IMR-90 (cell line): ENCODE data around the gene KCNAB1. TPM values are rescaled to one million over a fixed set of nuclear protein-coding genes. Genes with fewer than 3 reads are reported as not detected.

ENCODE experiments used
- ATAC-seq: fragments of 200-7000 bp; cut with Tn5 transposase; 2 replicates; pipeline ENCODE4 v1.9.1; 2020; ENCODE audit warnings: low read depth, mild to moderate bottlenecking, moderate library complexity
- BruUV-seq: library from RNA; stranded (reverse); fragments of 400-500 nt; replicated peaks from 2 replicates; lab custom pipeline; 2021; lab: Mats Ljungman, UMichigan
- CTCF ChIA-PET: fragments of 300-600 bp; formaldehyde crosslinking; extraction: SDS; loops from one replicate; lab custom pipeline; 2021; ENCODE audit warnings: antibody characterized with exemption; lab: Yijun Ruan, JAX
- POLR2A ChIA-PET: fragments of 300-600 bp; sonication (Branson Sonifier 250); formaldehyde crosslinking; loops from one replicate; lab custom pipeline; 2022; ENCODE audit warnings: antibody characterized with exemption; ENCODE audit not compliant: unreplicated experiment; lab: Charles Lee
- DNase-seq: peaks from one replicate; pipeline ENCODE4 v3.0.0; 2013
- H2AFZ ChIP-seq: replicated peaks from 2 replicates; pipeline ENCODE3; 2013; ENCODE audit warnings: low read length, mild to moderate bottlenecking; ENCODE audit not compliant: poor library complexity
- H2AK5ac ChIP-seq: 2 replicates; pipeline ENCODE4 v1.6.1; 2013; ENCODE audit warnings: low read depth, low read length, inconsistent platforms
- H2AK9ac ChIP-seq: replicated peaks from 2 replicates; pipeline ENCODE3; 2013; ENCODE audit warnings: mild to moderate bottlenecking, low read depth, low read length, moderate library complexity; ENCODE audit not compliant: poor library complexity
- H2BK120ac ChIP-seq: 2 replicates; pipeline ENCODE4 v1.6.1; 2013; ENCODE audit warnings: low read depth, low read length, inconsistent platforms
- H2BK15ac ChIP-seq: 3 replicates; pipeline ENCODE4 v1.6.1; 2013; ENCODE audit warnings: low read depth, low read length, inconsistent platforms
- H2BK20ac ChIP-seq: 2 replicates; pipeline ENCODE4 v1.6.1; 2013; ENCODE audit warnings: low read depth, mild to moderate bottlenecking, inconsistent platforms, low read length, moderate library complexity
- H2BK5ac ChIP-seq: 2 replicates; pipeline ENCODE4 v1.6.1; 2013; ENCODE audit warnings: mild to moderate bottlenecking, low read depth, low read length, inconsistent platforms; ENCODE audit not compliant: poor library complexity, severe bottlenecking
- H3K14ac ChIP-seq: replicated peaks from 2 replicates; pipeline ENCODE4 v1.6.1; 2013; ENCODE audit warnings: low read depth, low read length, inconsistent platforms
- H3K18ac ChIP-seq: 2 replicates; pipeline ENCODE4 v1.6.1; 2013; ENCODE audit warnings: low read depth, low read length, control low read depth
- H3K23ac ChIP-seq: 2 replicates; pipeline ENCODE4 v1.6.1; 2013; ENCODE audit warnings: low read depth, low read length, inconsistent platforms
- H3K27ac ChIP-seq: 2 replicates; pipeline ENCODE4 v1.5.1; 2013; ENCODE audit warnings: mild to moderate bottlenecking, control low read depth, low read length; ENCODE audit not compliant: insufficient read depth
- H3K27me3 ChIP-seq: 2 replicates; pipeline ENCODE4 v1.6.1; 2013; ENCODE audit warnings: low read length; ENCODE audit not compliant: control insufficient read depth, insufficient read depth
- H3K36me3 ChIP-seq: 2 replicates; pipeline ENCODE4 v1.6.1; 2013; ENCODE audit warnings: low read length, mixed read lengths; ENCODE audit not compliant: control insufficient read depth, insufficient read depth
- H3K4ac ChIP-seq: 2 replicates; pipeline ENCODE4 v1.6.1; 2013; ENCODE audit warnings: low read depth, low read length, inconsistent platforms
- H3K4me1 ChIP-seq: 2 replicates; pipeline ENCODE4 v1.6.1; 2013; ENCODE audit warnings: low read length, mixed read lengths; ENCODE audit not compliant: control insufficient read depth, insufficient read depth
- H3K4me2 ChIP-seq: 2 replicates; pipeline ENCODE4 v1.6.1; 2013; ENCODE audit warnings: low read depth, mild to moderate bottlenecking, control low read depth, low read length, moderate library complexity
- H3K4me3 ChIP-seq: 2 replicates; pipeline ENCODE4 v1.5.1; 2013; ENCODE audit warnings: low read depth, mild to moderate bottlenecking, control low read depth, low read length, moderate library complexity; ENCODE audit not compliant: insufficient read depth
- H3K56ac ChIP-seq: 2 replicates; pipeline ENCODE4 v1.6.1; 2013; ENCODE audit warnings: low read length, inconsistent platforms; ENCODE audit not compliant: insufficient read depth; ENCODE audit errors: extremely low read depth
- H3K79me1 ChIP-seq, 2 experiments: 2 replicates each; pipeline ENCODE4 v1.6.1; 2013; ENCODE audit warnings: low read length in 2 of 2, inconsistent platforms in 1 of 2, low read depth in 1 of 2
- H3K9ac ChIP-seq: 2 replicates; pipeline ENCODE4 v1.6.1; 2013; ENCODE audit warnings: low read depth, low read length, control low read depth
- H3K9me1 ChIP-seq: 2 replicates; pipeline ENCODE4 v1.6.1; 2013; ENCODE audit warnings: low read length, inconsistent platforms; ENCODE audit not compliant: insufficient read depth
- H3K9me3 ChIP-seq: 2 replicates; pipeline ENCODE4 v1.6.1; 2013; ENCODE audit warnings: low read length; ENCODE audit not compliant: control insufficient read depth, insufficient read depth
- H4K20me1 ChIP-seq: 2 replicates; pipeline ENCODE4 v1.6.1; 2013; ENCODE audit warnings: low read length, inconsistent platforms; ENCODE audit not compliant: insufficient read depth
- H4K5ac ChIP-seq: 2 replicates; pipeline ENCODE4 v1.6.1; 2013; ENCODE audit warnings: mild to moderate bottlenecking, low read depth, low read length, control low read depth
- H4K8ac ChIP-seq, 2 experiments: 2 replicates each; pipeline ENCODE4 v1.6.1; 2013; ENCODE audit warnings: low read depth in 2 of 2, low read length in 2 of 2, control low read depth in 1 of 2, inconsistent platforms in 1 of 2
- H4K91ac ChIP-seq: 2 replicates; pipeline ENCODE4 v1.6.1; 2013; ENCODE audit warnings: low read depth, low read length, inconsistent platforms; ENCODE audit not compliant: insufficient read depth
- BHLHE40 ChIP-seq: fragments of 150-350 bp; IDR thresholded peaks from 2 replicates; pipeline ENCODE4 v1.6.1; 2016; ENCODE audit warnings: mild to moderate bottlenecking, low read depth, low read length
- MAFK ChIP-seq: IDR thresholded peaks from 2 replicates; pipeline ENCODE4 v1.6.1; 2012; ENCODE audit warnings: low read depth, low read length, improper control_type of control experiment
- dilution Hi-C: fragments of 300-500 bp; cut with HindIII; formaldehyde crosslinking; loops from one replicate; pipeline ENCODE4 v1.14.3; 2018; ENCODE audit warnings: low sequenced_read_pairs; ENCODE audit not compliant: unreplicated experiment
- in situ Hi-C: fragments of 300-500 bp; cut with MboI; formaldehyde crosslinking; loops from 3 replicates; pipeline ENCODE4 v1.14.3; 2019; ENCODE audit warnings: low sequenced_read_pairs, inconsistent platforms, mixed read lengths
- intact Hi-C: fragments of 100-400 bp; cut with micrococcal nuclease; formaldehyde crosslinking; loops from 2 replicates; pipeline ENCODE4 v1.10.0; 2022
- polyA plus RNA-seq, 3 experiments: library from polyadenylated mRNA; depleted of rRNA; stranded (reverse); fragments of >200 nt; gene quantifications; 2 replicates each; pipeline ENCODE4 v1.2.3, GENCODE V29; 2012; ENCODE audit warnings: low replicate concordance in 1 of 3
- total RNA-seq: library from RNA; depleted of rRNA; stranded (reverse); fragments of >200 nt; gene quantifications from 2 replicates; pipeline ENCODE4 v1.2.3, GENCODE V29; 2012

Gene KCNAB1
- total and polyA plus RNA-seq, 2 of the 4 experiments (the other 2 are of a cell fraction): under 0.01 to 0.07 TPM

DNA sequence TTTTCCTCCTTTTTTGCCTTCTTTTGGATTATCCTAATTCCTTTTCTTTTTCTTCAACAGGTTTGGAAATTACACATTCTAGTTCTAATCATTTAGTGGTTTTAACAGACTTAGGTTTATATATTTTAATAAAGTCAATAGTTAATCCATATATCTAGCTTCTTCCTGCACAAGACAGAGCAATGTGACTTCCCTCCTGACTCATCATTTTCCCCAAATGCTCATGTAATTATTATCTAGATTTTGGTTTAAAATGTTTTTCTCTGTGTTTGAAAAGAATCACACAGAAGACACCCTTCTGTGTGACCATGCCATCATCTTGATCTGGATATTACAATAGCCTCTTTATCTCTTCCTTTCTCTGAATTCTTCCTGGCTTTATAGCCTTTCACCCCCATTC lies 463.1 kb downstream of the KCNAB1 start:
- dilution Hi-C loops: no loop called here
- Histone ChIP-seq H3K9ac (no peak overlapping the region), H3K56ac (no peak overlapping the region), H3K4ac (no peak overlapping the region), H2AK9ac (no peak overlapping the region), H3K14ac (no peak overlapping the region), H2AK5ac (no peak overlapping the region), H2BK120ac (no peak overlapping the region), H3K9me3 (no peaks in the 10 kb centered on the region), H3K27me3 (no peaks in the 10 kb centered on the region), H4K5ac (no peak overlapping the region), H2BK5ac (no peak overlapping the region), H3K36me3 (no peaks in the 10 kb centered on the region), H2BK15ac (no peak overlapping the region), H3K4me1 (no peaks in the 10 kb centered on the region), H3K4me2 (no peak overlapping the region), H2BK20ac (no peak overlapping the region), H3K18ac (no peak overlapping the region), H4K91ac (no peak overlapping the region), H3K9me1 (no peaks in the 10 kb centered on the region; the same call in 1 of the 2 replicates), H3K23ac (no peak overlapping the region), H2AFZ (no peak overlapping the region), H4K20me1 (no peaks in the 10 kb centered on the region), H3K27ac (no peak overlapping the region), H4K8ac (no peak overlapping the region), H3K4me3 (no peak overlapping the region), H3K79me1 (no peaks in the 10 kb centered on the region)
- in situ Hi-C loops: no loop called here
- DNase-seq (no peak), ATAC-seq (no peak)
- intact Hi-C loops: no loop called here
- no TSS peak for BruUV-seq
- ChIA-PET POLR2A (no interaction called here), CTCF (no interaction called here)
- TF ChIP-seq MAFK (0 out of 2 replicates have a peak, but pooled peaks have one; percentile 9), BHLHE40 (no peak)
